HG03095 (cell line): Measurements from ENCODE around the gene CSK.

ENCODE experiments used
- ATAC-seq: cut with Tn5 transposase; IDR thresholded peaks from one replicate; pipeline ENCODE4 v1.9.1; 2021; ENCODE audit warnings: moderate library complexity; ENCODE audit not compliant: unreplicated experiment

Gene CSK

DNA sequence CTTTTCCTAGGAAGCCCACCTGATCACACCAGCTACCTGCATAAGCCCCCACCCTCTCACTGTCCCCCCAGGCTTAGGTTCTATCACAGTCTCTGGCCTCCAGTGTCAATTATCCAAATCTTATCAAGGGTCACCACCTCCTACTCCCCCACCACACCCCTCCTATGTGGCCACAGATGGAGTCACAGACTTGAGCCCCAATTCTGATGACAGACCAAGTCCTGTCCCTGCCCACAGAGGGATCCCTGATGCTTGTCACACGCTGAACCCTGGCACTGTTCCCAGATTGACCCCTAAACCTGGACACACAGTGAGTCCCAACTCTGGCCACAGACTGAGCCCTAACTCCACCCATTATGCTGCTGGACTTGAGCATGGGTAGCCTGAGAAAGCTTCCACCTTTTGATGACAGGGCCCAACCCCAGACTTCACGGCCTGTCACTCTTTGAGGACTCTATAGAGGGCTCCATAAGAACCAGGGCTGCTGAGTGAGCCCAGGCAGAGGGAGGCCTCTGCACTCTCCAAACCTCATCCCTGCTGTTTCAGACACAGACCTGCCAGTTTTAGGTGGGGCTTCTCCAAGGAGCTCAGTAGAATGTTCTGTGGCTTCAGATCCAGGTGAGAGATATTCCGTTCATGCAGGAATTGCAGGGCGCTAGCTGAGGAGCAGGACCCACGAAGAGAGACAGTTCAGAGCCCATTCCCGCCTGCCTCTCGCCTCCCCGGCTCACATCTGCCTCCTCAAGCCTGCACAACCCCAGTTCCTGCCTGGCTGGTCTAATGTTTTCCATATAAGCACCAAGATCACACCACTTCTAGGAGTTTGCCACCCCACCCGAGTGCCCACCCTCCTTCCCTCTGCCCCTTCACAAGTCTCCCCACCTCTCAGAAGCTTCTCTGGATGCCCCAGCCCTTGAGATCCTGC, 59.2 kb downstream of the CSK start:
- ATAC-seq, result no peak

DNA sequence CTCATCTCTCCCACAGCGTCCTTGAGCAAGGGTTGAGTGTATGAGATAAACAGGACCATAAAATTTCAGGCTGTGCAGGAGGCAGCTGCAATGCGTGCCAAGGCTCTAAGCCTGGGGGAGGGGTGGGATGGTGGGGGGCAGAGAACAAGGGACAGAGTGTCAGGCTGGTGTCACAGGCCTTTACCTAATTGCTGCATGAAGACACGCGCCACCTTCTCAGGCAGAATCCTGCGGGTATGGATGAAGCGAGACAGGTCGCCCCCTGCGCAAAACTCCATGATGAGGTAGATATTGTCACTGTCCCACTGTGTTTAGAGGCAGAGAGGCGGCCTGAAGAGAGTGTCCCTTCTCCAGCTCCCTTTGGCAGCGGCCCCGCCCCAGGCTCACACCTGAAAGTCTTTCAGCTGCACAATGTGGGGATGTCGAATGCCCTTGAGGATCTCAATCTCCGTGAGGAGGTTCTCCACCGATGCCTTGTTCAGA, 60.1 kb downstream of the CSK start:
- no peak for ATAC-seq

DNA sequence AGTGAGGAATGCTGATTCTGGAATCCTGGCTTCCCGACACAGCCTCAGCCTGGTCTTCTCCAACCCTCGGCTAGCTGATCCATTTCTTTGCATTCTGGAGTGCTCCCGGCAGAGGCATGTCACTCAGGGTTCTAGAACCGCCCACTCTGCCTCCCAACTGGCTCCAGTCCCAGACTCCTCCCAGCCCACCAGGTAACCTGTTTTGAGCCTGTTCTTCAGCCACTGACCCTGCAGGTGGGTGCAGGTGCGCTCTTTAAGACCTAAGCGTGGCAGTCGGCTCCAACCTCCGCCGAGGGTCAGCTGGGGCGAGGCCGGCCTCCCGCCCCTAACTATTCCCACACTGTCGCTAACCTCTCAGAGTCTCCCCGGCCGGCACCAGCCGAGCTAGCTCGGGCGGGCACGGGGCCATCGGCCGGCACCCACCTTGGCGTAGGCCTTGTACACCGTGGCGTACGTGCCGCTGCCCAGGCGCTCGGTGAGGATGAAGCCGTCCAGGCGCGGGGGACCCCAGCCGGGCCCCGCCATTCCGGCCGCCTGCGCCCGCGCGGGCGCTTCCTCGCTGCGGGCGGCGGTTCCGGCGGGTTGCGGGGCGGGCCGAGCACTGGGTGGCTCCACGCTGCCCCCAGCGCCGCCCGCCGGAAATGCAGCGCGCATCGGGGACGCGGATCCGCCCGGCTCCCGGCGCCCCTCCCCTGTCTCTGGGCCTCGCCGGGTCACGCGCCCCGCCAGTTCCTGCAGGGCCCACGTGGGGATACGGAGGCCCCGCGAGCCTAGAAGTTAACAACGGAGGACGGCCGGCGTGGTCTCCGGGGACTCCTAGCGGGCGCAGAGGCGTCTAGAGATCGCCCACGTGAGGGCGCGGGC, 60.9 kb downstream of the CSK start, which contains the start of gene ULK3:
ULK3 (minus strand) TSS at position 576 of the 864 bp plus-strand sequence; CDS start at position 525, 51 bp downstream.
- ATAC-seq, result peak; percentile 78

DNA sequence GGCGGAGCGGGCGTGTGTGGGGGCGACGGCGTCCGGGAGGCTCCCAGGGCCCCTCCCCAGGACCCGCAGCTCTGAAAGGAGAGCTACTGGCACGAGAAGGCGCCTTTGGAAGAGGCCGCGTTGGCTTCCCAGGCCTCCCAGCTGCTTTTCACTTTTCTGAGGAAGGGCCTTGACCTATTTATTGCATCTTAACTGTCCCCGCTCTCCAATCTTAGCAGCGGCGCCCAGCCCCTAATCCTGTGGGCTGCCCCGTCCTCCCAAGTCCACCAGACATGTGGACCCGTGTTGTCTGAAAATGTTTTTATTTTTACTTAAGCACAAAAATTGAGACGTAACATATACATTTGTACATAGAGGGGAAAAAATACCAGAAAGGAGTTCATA, 61.6 kb downstream of the CSK start:
- no peak for ATAC-seq

DNA sequence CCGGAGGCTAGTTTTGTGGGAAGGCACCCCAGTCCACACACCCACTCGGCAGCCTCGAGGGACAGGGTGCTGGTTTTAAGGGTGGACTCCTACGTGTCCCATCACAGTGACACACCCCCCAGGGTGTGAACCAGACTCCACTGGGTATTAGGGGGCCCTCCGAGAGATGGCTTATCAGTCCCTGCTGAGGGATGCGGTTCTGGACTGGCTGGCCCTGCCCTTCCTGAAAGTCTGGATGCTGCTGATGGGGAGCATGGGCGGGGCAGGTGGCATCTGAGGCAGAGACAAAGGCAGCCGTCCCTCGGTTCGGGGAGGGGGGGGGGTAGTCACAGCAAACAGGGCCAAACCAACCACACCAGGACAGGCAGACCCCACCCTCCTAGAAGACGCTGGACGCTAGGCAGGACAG, 62.0 kb downstream of the CSK start:
- ATAC-seq, result no peak

DNA sequence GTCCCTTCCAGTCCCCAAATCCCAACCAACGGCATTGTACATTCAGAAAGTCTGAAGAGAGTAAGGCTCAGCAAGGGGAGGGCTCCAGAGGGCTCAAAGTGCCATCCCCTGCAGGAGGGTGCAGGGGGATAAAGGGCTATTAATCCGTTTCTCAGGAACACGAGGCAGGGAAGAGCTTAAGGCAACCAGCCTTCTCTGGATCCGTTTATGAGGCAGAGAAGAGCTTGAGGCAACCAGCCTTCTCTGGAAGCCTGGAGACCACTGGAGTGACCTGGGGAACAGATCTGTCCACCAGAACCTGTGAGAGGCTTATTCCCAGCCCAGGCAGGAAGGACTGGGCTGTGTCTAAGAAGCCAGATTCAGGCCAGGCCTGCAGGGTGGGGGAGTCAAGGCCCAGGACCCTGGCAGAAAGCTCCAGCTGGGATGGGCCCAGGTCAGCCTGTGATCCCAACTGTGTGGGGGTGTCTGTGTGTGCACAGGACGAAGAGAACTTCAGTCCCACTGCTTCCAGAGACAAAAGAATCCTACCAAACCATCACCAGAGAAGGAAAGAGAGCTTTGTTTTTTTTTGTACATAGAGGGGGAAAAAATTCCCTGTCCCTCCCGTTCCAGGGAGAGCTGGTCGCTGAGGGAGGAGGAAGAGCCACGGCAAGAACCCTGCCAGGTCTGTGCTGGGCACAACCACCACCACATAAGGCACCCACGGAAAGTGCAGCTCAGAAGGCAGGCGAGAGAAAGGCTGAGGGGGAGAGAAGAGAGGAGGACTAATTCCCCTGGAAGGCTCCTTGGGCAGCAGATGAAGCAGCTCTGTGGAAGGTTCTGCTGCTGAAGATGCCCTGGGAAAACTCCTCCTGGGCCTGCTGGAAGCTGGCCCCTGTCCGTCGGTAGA, 62.7 kb downstream of the CSK start:
- no peak for ATAC-seq

DNA sequence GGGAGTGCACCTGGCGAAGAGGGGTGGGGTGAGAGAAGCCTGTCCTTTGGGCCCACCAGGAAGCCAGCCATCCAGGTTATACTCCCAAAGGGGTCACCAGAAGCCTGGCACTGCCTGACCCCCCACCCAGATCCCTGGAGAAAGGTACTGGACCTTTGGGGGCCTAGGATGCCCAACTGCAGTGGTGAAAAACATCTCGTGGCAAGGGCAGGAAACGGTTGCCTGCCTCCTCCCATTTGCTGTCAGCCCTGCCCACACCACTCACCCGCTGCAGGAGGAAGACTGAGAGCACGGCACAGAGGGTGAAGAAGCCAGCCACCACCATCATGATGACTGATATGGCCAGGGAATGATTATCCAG, 63.3 kb downstream of the CSK start:
- ATAC-seq, result no peak

DNA sequence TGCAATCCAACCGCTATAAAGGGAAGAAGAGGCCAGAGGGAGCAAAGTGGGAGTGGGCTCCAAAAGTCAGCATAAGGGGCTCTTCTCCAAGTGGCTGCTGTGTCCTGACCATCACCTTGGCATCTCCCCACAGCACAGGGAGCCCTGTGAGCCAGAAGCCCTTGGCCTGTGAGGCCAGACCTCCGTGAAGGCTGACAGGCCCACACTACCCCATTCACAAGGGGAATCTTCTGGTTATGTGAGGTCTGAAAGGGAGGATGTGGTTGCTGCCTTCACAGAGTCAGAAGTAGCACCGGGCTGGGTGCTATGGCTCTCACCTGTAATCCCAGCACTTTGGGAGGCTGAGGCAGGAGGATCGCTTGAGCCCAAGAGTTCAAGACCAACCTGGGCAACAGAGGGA, 63.7 kb downstream of the CSK start:
- no peak for ATAC-seq

DNA sequence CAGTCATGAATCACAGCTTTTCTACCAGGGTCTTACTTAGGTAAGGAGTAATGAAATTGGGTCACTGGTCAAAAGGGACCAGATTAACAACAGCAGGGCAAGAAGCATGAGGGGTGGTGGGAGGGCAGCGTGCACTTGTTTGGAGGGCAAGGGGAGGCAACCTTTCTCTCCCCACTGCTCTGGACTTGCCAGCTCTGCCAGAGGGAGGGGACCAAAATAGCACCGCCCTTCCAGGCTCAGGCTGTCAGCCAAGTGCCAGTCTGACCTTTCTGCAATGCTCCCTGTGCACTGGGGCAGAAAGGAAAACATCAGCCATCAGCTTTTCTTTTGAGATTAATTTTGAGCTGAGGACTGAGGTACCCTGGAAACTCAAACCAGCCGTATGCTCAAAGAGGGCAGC, 65.6 kb downstream of the CSK start:
- ATAC-seq, result no peak

DNA sequence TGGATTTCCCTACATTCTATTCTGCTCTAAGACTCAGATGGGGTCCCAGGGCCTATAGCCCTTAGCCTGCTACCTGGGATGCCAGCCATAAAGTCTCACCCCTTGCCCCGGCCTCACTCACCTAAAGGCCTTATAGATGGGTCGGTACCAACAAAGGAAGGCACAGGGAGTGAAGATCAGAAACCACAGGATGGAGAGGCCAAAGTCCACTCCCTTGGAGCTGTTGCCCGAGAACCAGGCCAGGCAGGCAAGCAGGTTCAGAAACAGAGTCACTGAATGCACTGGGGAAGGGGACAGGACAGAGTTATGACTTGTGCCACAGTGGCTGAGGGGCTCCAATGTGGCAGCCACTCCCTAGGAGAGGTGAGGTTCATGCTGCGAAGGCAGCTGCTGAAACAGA, 68.5 kb downstream of the CSK start:
- no peak for ATAC-seq

DNA sequence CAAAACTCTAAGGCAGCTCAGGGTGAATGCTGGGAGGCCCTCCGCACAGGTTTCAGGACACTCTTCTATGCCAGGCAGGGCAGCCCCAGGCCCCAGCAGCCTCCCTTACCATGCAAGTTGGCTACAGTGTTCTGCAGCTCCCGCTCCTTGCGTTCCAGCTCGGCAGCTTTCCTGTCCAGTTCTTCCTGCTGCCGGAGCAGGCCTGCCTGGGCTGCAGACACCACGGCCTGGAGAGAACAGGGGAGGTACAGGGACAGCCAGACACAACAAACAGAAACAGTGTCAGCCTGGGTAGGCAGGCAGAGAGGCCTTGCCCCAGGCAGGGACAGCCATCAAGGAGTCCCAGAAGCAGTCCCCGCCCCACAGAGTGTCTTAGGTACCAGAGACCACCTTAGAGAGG, 70.1 kb downstream of the CSK start:
- no peak for ATAC-seq
